Measurements from ENCODE around the gene LBHD2.

DNA sequence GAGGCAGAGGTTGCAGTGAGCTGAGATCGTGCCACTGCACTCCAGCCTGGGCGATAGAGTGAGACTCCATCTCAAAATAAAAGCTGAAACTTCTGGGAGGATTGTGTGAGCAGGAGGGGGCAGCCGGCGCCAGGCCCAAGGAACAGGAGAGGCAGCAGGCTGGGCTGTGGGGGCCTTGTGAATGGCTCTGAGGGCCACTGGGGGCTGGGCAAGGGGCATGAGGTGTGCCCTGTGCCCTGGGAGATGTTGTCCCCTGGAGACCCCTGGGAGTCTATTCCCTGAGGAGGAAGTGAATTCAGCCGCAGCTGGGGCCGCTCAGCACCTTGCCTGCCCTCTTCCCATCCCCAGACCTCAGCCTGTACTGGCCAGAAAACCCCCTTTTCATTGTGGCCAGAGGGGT lies 4.9 kb downstream of the LBHD2 start:
- TF ChIP-seq, protein P1, sequence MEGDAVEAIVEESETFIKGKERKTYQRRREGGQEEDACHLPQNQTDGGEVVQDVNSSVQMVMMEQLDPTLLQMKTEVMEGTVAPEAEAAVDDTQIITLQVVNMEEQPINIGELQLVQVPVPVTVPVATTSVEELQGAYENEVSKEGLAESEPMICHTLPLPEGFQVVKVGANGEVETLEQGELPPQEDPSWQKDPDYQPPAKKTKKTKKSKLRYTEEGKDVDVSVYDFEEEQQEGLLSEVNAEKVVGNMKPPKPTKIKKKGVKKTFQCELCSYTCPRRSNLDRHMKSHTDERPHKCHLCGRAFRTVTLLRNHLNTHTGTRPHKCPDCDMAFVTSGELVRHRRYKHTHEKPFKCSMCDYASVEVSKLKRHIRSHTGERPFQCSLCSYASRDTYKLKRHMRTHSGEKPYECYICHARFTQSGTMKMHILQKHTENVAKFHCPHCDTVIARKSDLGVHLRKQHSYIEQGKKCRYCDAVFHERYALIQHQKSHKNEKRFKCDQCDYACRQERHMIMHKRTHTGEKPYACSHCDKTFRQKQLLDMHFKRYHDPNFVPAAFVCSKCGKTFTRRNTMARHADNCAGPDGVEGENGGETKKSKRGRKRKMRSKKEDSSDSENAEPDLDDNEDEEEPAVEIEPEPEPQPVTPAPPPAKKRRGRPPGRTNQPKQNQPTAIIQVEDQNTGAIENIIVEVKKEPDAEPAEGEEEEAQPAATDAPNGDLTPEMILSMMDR (IDR thresholded peaks at IDR 0.05; ENCODE audit: insufficient read depth, low read length): no peak
- TF ChIP-seq GABPA (IDR thresholded peaks at IDR 0.05; ENCODE audit: low read depth): no peak
- TF ChIP-seq POLR2AphosphoS5 (IDR thresholded peaks at IDR 0.05; ENCODE audit: low read depth): no peak
- TF ChIP-seq, protein P2, sequence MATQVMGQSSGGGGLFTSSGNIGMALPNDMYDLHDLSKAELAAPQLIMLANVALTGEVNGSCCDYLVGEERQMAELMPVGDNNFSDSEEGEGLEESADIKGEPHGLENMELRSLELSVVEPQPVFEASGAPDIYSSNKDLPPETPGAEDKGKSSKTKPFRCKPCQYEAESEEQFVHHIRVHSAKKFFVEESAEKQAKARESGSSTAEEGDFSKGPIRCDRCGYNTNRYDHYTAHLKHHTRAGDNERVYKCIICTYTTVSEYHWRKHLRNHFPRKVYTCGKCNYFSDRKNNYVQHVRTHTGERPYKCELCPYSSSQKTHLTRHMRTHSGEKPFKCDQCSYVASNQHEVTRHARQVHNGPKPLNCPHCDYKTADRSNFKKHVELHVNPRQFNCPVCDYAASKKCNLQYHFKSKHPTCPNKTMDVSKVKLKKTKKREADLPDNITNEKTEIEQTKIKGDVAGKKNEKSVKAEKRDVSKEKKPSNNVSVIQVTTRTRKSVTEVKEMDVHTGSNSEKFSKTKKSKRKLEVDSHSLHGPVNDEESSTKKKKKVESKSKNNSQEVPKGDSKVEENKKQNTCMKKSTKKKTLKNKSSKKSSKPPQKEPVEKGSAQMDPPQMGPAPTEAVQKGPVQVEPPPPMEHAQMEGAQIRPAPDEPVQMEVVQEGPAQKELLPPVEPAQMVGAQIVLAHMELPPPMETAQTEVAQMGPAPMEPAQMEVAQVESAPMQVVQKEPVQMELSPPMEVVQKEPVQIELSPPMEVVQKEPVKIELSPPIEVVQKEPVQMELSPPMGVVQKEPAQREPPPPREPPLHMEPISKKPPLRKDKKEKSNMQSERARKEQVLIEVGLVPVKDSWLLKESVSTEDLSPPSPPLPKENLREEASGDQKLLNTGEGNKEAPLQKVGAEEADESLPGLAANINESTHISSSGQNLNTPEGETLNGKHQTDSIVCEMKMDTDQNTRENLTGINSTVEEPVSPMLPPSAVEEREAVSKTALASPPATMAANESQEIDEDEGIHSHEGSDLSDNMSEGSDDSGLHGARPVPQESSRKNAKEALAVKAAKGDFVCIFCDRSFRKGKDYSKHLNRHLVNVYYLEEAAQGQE (IDR thresholded peaks at IDR 0.05; ENCODE audit: insufficient replicate concordance, low read depth): no peak

All from HL-60 (cell line).